Cardiac septum (tissue), 1 donor: ENCODE measurements around the gene RPN2. TPM values are rescaled to one million over a fixed set of nuclear protein-coding genes. Genes with fewer than 3 reads are reported as not detected.
A peak's percentile ranks its signal among the peaks of the same experiment; 100 is the strongest.
"Not testable (repeated sequence)": the region's sequence is repeated elsewhere in the genome, so short reads cannot be mapped to it uniquely, and the experiment has no call there.

Experiments used
- DNase-seq: peaks from one replicate; pipeline ENCODE4 v3.0.0-alpha.2; 2020; ENCODE audit warnings: low spot score
- intact Hi-C: fragments of 100-400 bp; cut with DNase I; formaldehyde crosslinking; loops from one replicate; pipeline ENCODE4 v1.14.0; 2022
- long read RNA-seq: library from polyadenylated mRNA; unstranded; transcript quantifications from one replicate; pipeline ENCODE4 v2.0.0, GENCODE V29; 2021
- total RNA-seq: library from RNA; stranded (reverse); fragmentation: NEBNext Ultra II Directional; extraction: Animal tissue kit (Norgen Biotek cat#: 25700); gene quantifications from one replicate; pipeline ENCODE4 v1.2.1, GENCODE V29; 2021
- donor health status: DM: no; HTN: no; CAD: no.

RPN2 gene
- total RNA-seq: 94.9 TPM
- long read RNA-seq, transcript RPN2-201 (17 exons, 2,515 nt): major isoform, 64 of 302 reads
- long read RNA-seq, partial matches to known transcripts: 36 of 302 reads
- long read RNA-seq, other reads (novel, unspliced or antisense): 202 of 302 reads

- peak; percentile 99 for DNase-seq
- intact Hi-C loops: no loop called here
Observed at GRCh38 chr20:37178839-37179682, at the start of gene RPN2, which contains the start of gene MROH8. RPN2 (plus strand) TSS chr20:37179330; CDS start chr20:37179357, 27 bp downstream. MROH8 (minus strand) TSS chr20:37179548.

DNA sequence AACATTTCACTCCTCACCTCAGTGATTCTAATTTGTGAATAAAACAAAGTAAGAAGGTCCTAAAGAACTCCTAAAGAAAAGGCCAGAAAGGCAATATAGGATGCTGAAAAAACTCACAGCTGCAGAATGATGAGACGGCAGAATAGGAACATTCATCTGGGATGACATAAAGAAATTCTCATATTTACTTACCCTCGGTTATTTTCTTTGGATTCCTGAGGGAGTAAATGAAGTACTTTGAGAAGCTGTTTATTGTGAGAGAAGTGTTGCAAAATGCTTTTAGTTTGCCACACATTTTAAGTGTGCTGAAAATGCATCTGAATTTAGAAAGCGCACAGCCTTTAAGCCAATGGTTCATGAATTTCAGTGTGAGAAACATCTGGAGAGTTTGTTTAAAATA, 47.6 kb upstream of the RPN2 start:
- DNase-seq: no peak
- intact Hi-C loops: no loop called here

- no peak for DNase-seq
- intact Hi-C loops: no loop called here
Observed at GRCh38 chr20:37133952-37134351, 45.2 kb upstream of the RPN2 start.

DNA sequence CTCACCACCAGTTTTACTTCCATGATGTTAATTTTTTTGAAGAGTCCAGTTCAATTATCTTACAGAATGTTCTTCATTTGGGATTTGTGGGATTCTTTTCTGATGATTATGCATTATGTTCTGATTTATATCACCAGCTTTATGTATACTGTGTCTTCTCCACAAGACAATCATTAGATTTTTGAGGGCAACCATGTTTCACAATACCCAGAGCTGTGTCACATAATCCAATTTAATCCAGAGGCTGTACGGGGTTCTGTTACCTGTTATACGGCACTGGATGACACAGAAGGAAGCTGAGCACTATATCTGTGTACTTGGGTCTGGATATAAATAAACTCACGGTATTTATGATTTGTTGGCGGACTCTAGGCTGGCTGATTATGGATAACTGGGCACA, 41.6 kb upstream of the RPN2 start:
- DNase-seq: no peak
- intact Hi-C loops: no loop called here

GRCh38 chr20:37142708-37143107, 36.4 kb upstream of the RPN2 start:
- intact Hi-C loops: no loop called here
- no peak for DNase-seq

DNA sequence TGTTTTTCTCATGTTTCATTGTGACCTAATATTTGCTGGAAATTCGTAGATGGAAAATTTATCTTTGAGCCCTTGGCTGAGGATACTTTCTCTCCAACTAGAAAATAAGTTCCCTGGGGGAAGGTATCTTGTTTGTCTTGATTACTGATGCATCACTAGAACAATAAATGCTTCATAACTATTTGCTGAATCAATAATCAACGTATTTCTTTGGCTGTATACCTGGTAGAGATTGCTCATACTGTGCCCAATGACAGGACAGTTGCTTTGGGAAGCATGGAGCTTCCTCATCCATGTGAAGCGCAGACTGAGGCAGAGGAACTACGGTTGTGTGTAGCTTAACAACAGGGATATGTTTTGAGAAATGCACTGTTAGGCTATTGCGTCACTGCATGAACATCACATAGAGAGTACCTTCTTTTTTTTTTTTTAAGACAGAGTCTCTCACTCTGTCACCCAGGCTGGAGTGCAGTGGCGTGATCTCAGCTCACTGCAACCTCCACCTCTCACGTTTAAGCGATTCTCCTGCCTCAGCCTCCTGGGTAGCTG, 34.2 kb upstream of the RPN2 start:
- intact Hi-C loops: no loop called here
- no peak for DNase-seq

GRCh38 chr20:37147250-37147649, 31.9 kb upstream of the RPN2 start:
- intact Hi-C loops: no loop called here
- no peak for DNase-seq

DNA sequence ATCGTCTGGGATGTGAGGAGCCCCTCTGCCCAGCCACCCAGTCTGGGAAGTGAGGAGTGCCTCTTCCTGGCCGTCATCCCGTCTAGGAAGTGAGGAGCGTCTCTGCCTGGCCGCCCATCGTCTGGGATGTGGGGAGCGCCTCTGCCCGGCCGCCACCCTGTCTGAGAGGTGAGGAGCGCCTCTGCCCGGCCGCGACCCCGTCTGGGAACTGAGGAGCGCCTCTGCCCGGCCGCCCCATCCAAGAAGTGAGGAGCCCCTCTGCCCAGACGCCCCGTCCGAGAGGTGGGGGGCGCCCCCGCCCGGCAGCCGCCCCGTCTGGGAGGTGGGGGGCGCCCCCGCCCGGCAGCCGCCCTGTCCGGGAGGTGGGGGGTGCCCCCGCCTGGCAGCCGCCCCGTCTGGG, 28.3 kb upstream of the RPN2 start:
- DNase-seq, intact Hi-C loops: not testable (repeated sequence)

GRCh38 chr20:37151529-37151928, 27.6 kb upstream of the RPN2 start:
- intact Hi-C loops: no loop called here
- no peak for DNase-seq

GRCh38 chr20:37152284-37152683, 26.8 kb upstream of the RPN2 start:
- DNase-seq: no peak
- intact Hi-C loops: no loop called here

- intact Hi-C loops: no loop called here
- no peak for DNase-seq
Observed at GRCh38 chr20:37154684-37155298, 24.3 kb upstream of the RPN2 start.

GRCh38 chr20:37155987-37156386, 23.1 kb upstream of the RPN2 start:
- no peak for DNase-seq
- intact Hi-C loops: no loop called here

GRCh38 chr20:37158248-37158647, 20.9 kb upstream of the RPN2 start:
- DNase-seq: no peak
- intact Hi-C loops: no loop called here

DNA sequence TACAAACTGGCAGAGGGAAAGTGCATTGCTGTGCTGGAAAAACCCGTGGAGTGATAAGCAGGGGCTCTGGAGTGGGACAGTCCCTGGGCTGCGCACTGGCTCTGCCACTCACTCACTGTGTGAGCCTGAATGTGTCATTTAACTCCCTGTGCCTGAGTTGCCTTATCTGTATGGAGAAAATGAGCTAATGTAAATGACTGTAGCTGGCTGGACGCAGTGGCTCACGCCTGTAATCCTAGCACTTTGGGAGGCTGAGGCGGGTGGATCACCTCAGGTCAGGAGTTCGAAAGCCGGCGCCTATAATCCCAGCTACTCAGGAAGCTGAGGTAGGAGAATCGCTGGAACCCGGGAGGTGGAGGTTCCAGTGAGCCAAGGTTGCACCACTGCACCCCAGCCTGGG, 18.4 kb upstream of the RPN2 start:
- DNase-seq: no peak
- intact Hi-C loops: no loop called here

- intact Hi-C loops: no loop called here
- no peak for DNase-seq
Observed at GRCh38 chr20:37161830-37162549, 17.1 kb upstream of the RPN2 start.

- intact Hi-C loops: no loop called here
- no peak for DNase-seq
Observed at GRCh38 chr20:37162646-37163045, 16.5 kb upstream of the RPN2 start.

- intact Hi-C loops: no loop called here
Observed at GRCh38 chr20:37163832-37164554, 15.1 kb upstream of the RPN2 start.

GRCh38 chr20:37165031-37165430, 14.1 kb upstream of the RPN2 start:
- intact Hi-C loops: no loop called here
- no peak for DNase-seq

More at GRCh38 chr20:37163832-37164554, 15.1 kb upstream of the RPN2 start:
- no peak for DNase-seq

GRCh38 chr20:37166867-37167266, 12.3 kb upstream of the RPN2 start:
- intact Hi-C loops: no loop called here
- DNase-seq: no peak
